AG04450 (cell line): ENCODE measurements around the gene TMEM72. TPM values are rescaled to one million over a fixed set of nuclear protein-coding genes. Genes with fewer than 3 reads are reported as not detected.
"Not testable (repeated sequence)": the region's sequence is repeated elsewhere in the genome, so short reads cannot be mapped to it uniquely, and the experiment has no call there.

Experiments
- CTCF ChIA-PET: fragments of 300-600, 350-600 bp; formaldehyde crosslinking; extraction: SDS; loops from one replicate; lab custom pipeline; 2022; ENCODE audit warnings: antibody characterized with exemption, inconsistent platforms; lab: Charles Lee
- POLR2A ChIA-PET: fragments of 350-600 bp; formaldehyde crosslinking; extraction: SDS; loops from one replicate; lab custom pipeline; 2021; ENCODE audit warnings: antibody characterized with exemption, inconsistent platforms; lab: Yijun Ruan, JAX
- DNase-seq: peaks from one replicate; pipeline ENCODE4 v3.0.0-alpha.2; 2011; ENCODE audit warnings: low read depth, low spot score
- H3K27ac ChIP-seq: one replicate; pipeline ENCODE4 v1.5.1; 2012; ENCODE audit warnings: low read depth, low read length, control low read depth
- H3K27me3 ChIP-seq: one replicate; pipeline ENCODE4 v1.6.0; 2012; ENCODE audit warnings: low read length; ENCODE audit not compliant: control insufficient read depth, insufficient read depth
- H3K4me3 ChIP-seq: 2 replicates; pipeline ENCODE4 v1.5.1; 2011; ENCODE audit warnings: mild to moderate bottlenecking, low read depth, low read length, control low read depth
- H3K9me3 ChIP-seq: 2 replicates; pipeline ENCODE4 v1.5.1; 2012; ENCODE audit warnings: low read length; ENCODE audit not compliant: control insufficient read depth, insufficient read depth
- polyA plus RNA-seq: library from polyadenylated mRNA; depleted of rRNA; stranded (reverse); fragments of >200 nt; gene quantifications from 2 replicates; pipeline ENCODE4 v1.2.3, GENCODE V29; 2011
- TF ChIP-seq, protein P1 (sequence below): IDR thresholded peaks from 2 replicates; pipeline ENCODE4 v1.5.1; 2011; ENCODE audit warnings: low read depth, low read length, control low read depth, inconsistent platforms

TMEM72 gene
- polyA plus RNA-seq, 1 experiment = not detected

DNA sequence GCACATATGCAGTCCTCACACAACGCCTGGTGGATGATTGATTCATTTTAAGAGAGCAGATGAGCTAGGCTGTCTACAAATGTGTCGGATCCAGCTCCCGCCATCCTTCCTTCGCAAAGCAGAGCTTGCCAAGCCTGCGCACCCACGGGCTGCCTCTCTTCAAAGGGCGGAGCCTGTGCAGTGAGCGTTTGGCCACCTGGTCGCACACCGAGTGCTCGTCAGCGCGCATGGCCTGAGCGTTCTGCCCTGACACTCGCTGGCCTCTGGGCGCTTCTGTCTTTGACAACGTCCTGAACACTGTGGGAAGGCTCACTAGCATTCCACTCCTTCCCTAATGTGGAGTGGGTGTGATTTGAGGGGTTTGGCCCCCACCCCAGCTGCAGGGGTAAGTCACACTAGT lies 47.1 kb upstream of the TMEM72 start:
- Histone ChIP-seq H3K27ac (no peak overlapping the region), H3K4me3 (peak overlapping the region; percentile 68; the same call in 1 of the 2 replicates), H3K27me3 (no peaks in the 10 kb centered on the region), H3K9me3 (peaks cover 10% of the 10 kb centered on the region)
- POLR2A ChIA-PET = interaction anchor here (0.6 kb wide), 1 partner anchor 14 kb away, joined by 3 read pairs; no protein-coding TSS in a partner anchor
- TF ChIP-seq, protein P1, sequence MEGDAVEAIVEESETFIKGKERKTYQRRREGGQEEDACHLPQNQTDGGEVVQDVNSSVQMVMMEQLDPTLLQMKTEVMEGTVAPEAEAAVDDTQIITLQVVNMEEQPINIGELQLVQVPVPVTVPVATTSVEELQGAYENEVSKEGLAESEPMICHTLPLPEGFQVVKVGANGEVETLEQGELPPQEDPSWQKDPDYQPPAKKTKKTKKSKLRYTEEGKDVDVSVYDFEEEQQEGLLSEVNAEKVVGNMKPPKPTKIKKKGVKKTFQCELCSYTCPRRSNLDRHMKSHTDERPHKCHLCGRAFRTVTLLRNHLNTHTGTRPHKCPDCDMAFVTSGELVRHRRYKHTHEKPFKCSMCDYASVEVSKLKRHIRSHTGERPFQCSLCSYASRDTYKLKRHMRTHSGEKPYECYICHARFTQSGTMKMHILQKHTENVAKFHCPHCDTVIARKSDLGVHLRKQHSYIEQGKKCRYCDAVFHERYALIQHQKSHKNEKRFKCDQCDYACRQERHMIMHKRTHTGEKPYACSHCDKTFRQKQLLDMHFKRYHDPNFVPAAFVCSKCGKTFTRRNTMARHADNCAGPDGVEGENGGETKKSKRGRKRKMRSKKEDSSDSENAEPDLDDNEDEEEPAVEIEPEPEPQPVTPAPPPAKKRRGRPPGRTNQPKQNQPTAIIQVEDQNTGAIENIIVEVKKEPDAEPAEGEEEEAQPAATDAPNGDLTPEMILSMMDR = no peak
- CTCF ChIA-PET = interaction anchor here (0.6 to 3.8 kb wide), 32 partner anchors 8 to 1206 kb away, joined by 3 to 24 read pairs (median 4); no protein-coding TSS in a partner anchor
- DNase-seq = no peak

DNA sequence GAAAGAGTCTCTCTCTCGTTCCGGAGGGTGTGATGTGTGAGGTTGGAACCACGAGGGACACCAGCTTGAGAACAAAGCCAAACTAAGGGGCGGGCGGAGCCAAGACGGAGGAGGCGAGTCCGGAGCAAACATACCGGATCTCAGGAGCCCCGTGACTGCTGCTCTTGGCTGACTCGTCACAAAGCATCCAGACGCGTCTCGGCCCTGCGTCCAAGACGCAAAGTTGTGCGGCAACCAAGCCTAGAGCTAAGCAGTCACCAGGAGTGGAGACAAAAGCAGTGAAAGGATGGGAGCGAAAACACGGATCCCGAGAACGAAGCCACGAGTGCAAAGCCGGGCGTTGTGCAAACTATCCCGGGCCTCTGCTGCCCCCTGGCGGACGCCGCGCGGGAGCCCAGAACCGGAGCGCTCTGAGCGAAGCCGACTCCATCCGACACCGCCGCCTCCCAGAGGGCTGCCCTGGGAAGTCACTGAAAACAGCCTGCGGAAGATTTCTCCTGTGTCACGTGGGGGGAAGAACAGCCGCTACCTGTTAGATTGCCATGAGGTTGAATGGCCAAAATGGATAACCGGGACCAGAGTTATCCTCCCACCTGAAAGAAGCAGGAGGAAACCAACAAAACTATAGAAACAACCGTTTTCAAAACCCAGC lies 46.4 kb upstream of the TMEM72 start:
- peak overlapping the region; percentile 68 for H3K4me3 ChIP-seq
- ChIA-PET POLR2A (interaction anchor here (0.6 kb wide), 1 partner anchor 14 kb away, joined by 3 read pairs; no protein-coding TSS in a partner anchor), CTCF (interaction anchor here (0.6 to 3.8 kb wide), 35 partner anchors 9 to 1206 kb away, joined by 3 to 24 read pairs (median 4); no protein-coding TSS in a partner anchor)
- peaks cover 3% of the 10 kb centered on the region for H3K27me3 ChIP-seq
- TF ChIP-seq, protein P1 = peak; percentile 94
- peaks cover 10% of the 10 kb centered on the region for H3K9me3 ChIP-seq
- peak overlapping the region; percentile 81 for H3K27ac ChIP-seq
- peak; percentile 58 for DNase-seq

DNA sequence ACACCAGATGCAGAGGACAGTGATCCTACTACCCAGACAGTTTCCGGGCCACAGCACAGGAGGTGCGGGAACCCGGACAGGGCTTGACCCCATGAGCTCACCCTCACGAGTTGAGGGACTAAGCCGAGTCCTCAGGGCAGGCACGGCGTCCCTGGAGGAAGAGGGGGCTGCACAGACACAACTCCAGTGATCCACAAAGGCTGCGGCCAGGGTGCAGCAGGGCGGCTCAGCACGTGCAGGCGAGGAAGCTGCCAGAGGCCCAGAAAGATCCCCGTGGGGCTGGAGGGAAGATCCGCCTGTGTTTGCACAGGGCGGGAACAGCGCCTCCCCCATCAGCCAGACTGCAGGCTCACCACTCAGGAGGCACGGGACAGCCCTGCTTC lies 45.9 kb upstream of the TMEM72 start:
- POLR2A ChIA-PET = no interaction called here
- Histone ChIP-seq H3K27ac (no peak overlapping the region), H3K9me3 (peaks cover 10% of the 10 kb centered on the region), H3K27me3 (peaks cover 3% of the 10 kb centered on the region), H3K4me3 (no peak overlapping the region)
- TF ChIP-seq, protein P1 = no peak
- no peak for DNase-seq
- CTCF ChIA-PET = interaction anchor here (0.7 to 3.8 kb wide), 18 partner anchors 9 to 1195 kb away, joined by 3 to 24 read pairs (median 4); no protein-coding TSS in a partner anchor

DNA sequence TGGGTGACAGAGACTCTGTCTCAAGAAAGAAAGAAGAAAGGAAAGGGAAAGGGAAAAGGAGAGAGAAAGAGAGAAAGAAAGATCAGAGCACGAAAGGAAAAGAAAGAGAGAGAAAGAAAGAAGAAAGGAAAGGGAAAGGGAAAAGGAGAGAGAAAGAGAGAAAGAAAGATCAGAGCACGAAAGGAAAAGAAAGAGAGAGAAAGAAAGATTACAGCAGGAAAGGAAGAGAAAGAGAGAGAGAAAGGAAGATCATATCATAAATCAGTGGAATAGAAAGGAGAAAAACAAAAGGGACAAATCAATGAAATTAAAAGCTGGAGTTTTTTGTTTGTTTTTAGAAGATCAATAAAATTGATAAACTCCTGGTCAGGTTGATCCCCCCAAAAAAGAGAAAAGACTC lies 44.8 kb upstream of the TMEM72 start:
- H3K27ac ChIP-seq, H3K4me3 ChIP-seq, DNase-seq, H3K27me3 ChIP-seq, POLR2A ChIA-PET: not testable (repeated sequence)
- CTCF ChIA-PET = interaction anchor here (0.6 kb wide), 1 partner anchor 198 kb away, joined by 6 read pairs; no protein-coding TSS in a partner anchor
- peaks cover 10% of the 10 kb centered on the region for H3K9me3 ChIP-seq

DNA sequence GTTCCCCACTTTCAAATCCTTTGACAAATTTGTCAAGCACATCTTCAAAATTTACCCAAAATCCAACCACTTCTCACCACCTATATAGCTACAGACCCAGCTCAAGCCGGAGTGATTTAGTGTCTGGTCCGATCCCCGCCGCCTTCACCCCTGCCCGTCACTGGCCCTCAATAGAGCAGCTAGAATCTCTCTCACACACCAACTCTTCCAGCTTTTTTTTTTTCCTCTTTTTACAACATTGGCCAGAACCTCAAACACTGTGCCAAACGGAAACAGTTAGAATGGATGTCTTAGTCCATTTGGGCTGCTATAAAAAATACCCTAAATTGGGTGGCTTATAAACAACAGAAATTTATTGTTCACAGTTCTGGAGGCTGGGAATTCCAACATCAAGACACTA lies 41.1 kb upstream of the TMEM72 start:
- Histone ChIP-seq H3K27me3 (peaks cover 3% of the 10 kb centered on the region), H3K9me3 (peaks cover 3% of the 10 kb centered on the region; the same call in 1 of the 2 replicates), H3K4me3 (no peak overlapping the region), H3K27ac (no peak overlapping the region)
- POLR2A ChIA-PET = no interaction called here
- TF ChIP-seq, protein P1 = no peak
- CTCF ChIA-PET = interaction anchor here (1.9 kb wide), 1 partner anchor 12 kb away, joined by 5 read pairs; no protein-coding TSS in a partner anchor
- DNase-seq = no peak
